ENCODE results near the gene SAMD4A.

SAMD4A gene

DNA sequence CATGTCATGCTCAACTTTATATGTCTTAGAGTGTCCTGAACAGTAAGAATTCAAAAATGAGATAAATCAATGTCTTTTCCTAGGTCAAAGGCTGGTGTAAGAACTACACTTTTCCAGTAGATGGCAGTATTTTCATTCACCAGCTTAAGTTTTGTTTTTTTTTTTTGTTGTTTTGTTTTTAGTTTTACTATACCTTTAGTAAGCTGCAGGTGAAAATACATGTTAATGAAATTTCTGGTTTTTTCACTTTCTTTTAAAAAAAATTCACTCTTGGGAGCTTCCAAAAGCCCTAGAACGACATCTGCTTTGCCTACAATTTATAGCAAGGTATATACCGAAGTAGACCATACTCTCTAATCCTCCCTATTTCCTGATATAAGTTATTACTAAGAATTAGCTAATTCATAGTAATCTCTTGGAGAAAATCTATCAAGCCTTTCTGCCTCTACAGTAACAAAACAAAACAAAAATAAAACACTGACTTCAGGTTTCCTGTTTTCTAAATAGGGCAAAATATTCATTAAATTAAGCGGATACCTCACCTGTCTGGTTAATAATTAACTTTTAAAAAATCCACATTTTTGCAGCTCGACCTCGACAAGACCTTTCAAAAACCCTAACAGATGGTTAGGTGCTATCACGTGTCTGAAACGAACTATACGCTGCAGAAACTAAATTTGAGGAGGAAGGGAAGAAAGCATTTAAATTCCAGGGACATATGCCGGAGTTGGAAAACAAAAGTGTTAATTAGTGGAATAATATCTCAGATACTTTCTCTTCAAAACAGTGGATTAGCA is 2.7 kb upstream of the SAMD4A start:
- no peak for TF ChIP-seq LEF1 (IDR thresholded peaks at IDR 0.05; ENCODE audit: borderline replicate concordance)
- no peak for TF ChIP-seq ARNT (IDR thresholded peaks at IDR 0.05)
- TF ChIP-seq, protein P1, sequence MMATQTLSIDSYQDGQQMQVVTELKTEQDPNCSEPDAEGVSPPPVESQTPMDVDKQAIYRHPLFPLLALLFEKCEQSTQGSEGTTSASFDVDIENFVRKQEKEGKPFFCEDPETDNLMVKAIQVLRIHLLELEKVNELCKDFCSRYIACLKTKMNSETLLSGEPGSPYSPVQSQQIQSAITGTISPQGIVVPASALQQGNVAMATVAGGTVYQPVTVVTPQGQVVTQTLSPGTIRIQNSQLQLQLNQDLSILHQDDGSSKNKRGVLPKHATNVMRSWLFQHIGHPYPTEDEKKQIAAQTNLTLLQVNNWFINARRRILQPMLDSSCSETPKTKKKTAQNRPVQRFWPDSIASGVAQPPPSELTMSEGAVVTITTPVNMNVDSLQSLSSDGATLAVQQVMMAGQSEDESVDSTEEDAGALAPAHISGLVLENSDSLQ (IDR thresholded peaks at IDR 0.05) = peak; percentile 90
- peak; percentile 95 for TF ChIP-seq ZNF384 (IDR thresholded peaks at IDR 0.05)
- ChIA-PET POLR2A (interaction anchor here (1.1 to 1.5 kb wide), 6 partner anchors 55 to 197 kb away, joined by 4 to 11 read pairs (median 6); partner anchors contain the start of gene CGRRF1), CTCF (interaction anchor here (0.7 to 2.3 kb wide), 12 partner anchors 36 to 1773 kb away, joined by 3 to 30 read pairs (median 3); partner anchors contain the start of gene GNPNAT1)
- DNase-seq (ENCODE audit: extremely low spot score) = no peak

DNA sequence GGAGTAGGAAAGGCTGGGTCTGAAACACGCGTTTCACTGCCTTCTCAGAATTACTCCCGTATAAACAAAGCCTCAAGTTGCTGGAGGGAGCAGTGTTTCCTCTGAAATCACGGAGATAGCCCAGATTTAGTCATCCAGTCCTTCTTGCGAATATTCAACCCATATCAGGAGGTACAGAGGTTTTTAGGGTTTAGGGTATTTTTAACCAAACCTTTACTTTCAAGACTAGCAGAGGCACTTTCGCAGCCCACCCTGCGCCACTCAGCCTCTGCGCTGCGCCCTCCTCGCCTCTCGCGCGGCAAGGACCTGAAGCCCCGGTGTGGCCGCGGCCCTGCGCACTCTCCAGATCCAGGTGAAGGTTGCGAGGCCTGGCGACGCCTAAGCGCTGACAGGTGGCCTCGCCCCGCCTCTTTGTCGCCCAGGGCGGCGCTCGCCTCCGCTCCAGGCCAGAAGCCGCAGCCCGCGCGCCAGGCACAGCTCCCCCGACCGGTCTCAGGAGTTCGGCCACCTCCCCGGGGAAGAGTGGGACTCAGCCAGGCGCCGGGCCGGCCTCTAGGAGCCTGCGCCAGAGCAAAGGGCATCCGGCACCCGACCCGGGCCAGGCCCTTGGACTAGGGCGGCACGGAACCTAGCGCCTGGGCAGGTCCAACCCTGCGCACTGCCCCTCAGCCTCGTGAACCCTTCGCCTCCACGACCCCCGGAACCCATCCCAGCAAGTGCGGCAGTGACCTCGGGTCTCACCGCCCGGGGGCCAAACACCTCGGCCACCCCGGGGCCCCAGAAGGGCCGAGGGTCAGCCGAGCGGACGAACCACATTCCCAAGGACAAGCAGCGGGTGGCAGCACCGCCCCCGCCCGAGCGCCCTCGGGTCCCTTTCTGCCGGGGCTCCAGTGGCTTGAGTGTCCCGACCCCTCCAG is 1.8 kb upstream of the SAMD4A start:
- peak; percentile 53 for DNase-seq (ENCODE audit: extremely low spot score)
- ChIA-PET CTCF (interaction anchor here (0.9 to 2.3 kb wide), 9 partner anchors 35 to 242 kb away, joined by 3 to 30 read pairs (median 5); no protein-coding TSS in a partner anchor), POLR2A (interaction anchor here (0.6 to 2.8 kb wide), 22 partner anchors 8 to 211 kb away, joined by 3 to 32 read pairs (median 4); partner anchors contain the start of gene CGRRF1)
- TF ChIP-seq FOXK2 (IDR thresholded peaks at IDR 0.05) = no peak
- no peak for TF ChIP-seq BHLHE40 (IDR thresholded peaks at IDR 0.05; ENCODE audit: borderline replicate concordance)
- no peak for TF ChIP-seq ARNT (IDR thresholded peaks at IDR 0.05)
- TF ChIP-seq L3MBTL2 (conservative IDR thresholded peaks at IDR 0.05) = no peak
- TF ChIP-seq ELF4 (IDR thresholded peaks at IDR 0.05) = no peak
- no peak for TF ChIP-seq CTBP1 (IDR thresholded peaks at IDR 0.05; ENCODE audit: borderline replicate concordance)

DNA sequence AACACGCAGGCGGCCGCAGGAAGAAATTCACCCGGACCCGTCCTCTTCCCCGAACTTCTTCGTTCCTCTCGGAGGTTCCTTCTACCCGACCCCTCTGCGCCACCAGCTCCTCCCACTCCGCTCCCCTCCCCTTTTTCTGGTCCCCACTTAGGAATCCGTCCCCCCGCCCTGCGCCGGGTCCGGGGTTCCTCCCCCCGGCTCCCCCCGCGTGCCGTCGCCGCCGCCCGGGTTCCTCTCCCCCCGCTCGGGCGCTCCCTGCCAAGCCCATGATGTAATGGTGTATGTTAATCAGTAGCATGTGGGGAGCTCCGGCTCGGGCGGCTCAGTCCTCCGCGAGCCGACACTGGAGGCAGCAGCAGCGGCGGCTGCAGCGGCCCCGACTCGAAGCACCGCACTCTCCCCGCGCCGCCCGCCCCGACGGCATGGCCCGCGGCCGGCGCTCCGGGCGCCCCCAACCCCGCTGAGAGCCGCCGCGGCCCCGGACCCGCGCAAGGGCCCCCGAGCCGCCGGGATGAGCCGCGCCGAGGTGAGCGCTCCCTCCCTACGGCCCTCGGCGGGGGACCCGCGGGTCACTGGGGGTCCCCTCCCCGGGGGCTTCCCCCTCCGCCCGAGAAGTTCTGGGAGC is 1.0 kb upstream of the SAMD4A start:
- ChIA-PET CTCF (interaction anchor here (0.9 to 2.3 kb wide), 5 partner anchors 104 to 211 kb away, joined by 3 to 7 read pairs (median 5); no protein-coding TSS in a partner anchor), POLR2A (interaction anchor here (0.6 to 2.8 kb wide), 20 partner anchors 8 to 486 kb away, joined by 3 to 32 read pairs (median 4); partner anchors contain the start of gene MAPK1IP1L)
- DNase-seq (ENCODE audit: extremely low spot score) = peak; percentile 66
- TF ChIP-seq L3MBTL2 (conservative IDR thresholded peaks at IDR 0.05) (peak; percentile 36; the same call in 1 of the 2 replicates), TARDBP (IDR thresholded peaks at IDR 0.05) (no peak), FOXM1 (IDR thresholded peaks at IDR 0.05; ENCODE audit: borderline replicate concordance) (no peak), LEF1 (IDR thresholded peaks at IDR 0.05; ENCODE audit: borderline replicate concordance) (no peak), ARNT (IDR thresholded peaks at IDR 0.05) (no peak)

DNA sequence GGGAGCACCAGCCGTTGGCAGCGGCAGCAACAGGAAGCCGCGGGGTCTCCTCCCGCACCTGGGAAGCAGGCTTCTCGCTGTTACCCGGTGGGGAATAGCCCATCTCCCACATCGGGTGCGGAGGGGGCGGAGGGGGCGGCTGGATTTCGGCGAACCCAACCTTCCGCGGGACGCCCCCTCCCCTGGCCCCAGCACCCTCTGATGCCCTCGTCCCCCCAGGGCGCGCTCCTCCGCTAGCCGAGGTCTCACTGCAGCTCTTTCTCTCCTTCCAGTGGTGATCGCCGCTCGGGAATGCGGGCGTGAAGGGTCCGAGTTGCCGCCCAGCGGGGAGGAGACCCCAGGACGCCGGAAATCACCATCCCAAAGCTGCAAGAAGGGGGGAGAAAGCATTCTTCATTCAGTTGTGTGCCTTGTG is 303 bp downstream of the SAMD4A start:
- TF ChIP-seq ARNT (IDR thresholded peaks at IDR 0.05) (no peak), SP1 (IDR thresholded peaks at IDR 0.05) (no peak), TARDBP (IDR thresholded peaks at IDR 0.05) (no peak), FOXK2 (IDR thresholded peaks at IDR 0.05) (no peak), CTBP1 (IDR thresholded peaks at IDR 0.05; ENCODE audit: borderline replicate concordance) (no peak)
- TF ChIP-seq, protein P1 (IDR thresholded peaks at IDR 0.05) = no peak
- ChIA-PET CTCF (interaction anchor here (0.6 to 3.4 kb wide), 3 partner anchors 8 to 207 kb away, joined by 3 to 26 read pairs (median 4); no protein-coding TSS in a partner anchor), POLR2A (interaction anchor here (0.6 to 2.8 kb wide), 13 partner anchors 15 to 237 kb away, joined by 3 to 32 read pairs (median 3); partner anchors contain the start of gene CGRRF1)
- DNase-seq (ENCODE audit: extremely low spot score) = peak; percentile 24

DNA sequence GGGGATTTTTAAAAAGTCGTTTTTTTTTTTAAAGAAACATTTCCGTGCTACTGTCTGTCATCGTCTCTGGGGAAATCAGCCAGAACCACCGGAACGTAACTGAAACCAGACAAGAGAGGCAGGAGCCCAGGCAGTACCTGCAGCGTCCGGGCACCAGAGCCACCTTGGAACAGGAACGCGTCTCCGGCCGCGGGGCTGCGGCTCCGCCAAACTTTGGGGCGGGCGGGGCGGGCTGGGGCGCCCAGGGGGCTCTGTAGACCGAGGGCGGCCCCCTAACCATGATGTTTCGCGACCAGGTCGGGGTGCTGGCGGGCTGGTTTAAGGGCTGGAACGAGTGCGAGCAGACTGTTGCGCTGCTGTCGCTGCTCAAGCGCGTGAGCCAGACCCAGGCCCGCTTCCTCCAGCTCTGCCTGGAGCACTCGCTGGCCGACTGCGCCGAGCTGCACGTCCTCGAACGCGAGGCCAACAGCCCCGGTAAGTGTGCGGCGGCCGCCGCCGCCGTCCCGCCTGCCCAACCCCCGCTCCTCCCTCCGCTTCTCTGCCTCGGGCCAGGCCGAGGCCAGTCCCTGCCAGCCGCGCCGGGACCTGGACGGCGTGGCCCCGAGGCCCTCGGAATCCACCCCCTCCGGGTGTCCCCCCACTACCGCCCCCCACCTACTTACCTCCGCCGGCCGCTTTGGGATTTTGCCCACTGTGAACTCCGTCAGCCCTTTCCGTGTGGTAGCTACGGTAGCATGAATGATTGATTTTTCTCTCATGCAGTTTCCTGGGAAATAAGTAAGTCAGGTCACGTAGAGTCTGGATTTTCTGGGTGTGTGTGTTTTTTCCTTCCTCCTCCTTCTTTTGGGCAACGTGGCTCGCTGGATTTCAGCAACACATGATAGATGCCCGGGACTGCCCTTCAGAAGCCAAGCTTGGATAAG is 972 bp downstream of the SAMD4A start:
- ChIA-PET POLR2A (interaction anchor here (0.9 to 2.8 kb wide), 6 partner anchors 14 to 237 kb away, joined by 3 to 32 read pairs (median 3); partner anchors contain the start of gene CGRRF1), CTCF (interaction anchor here (0.6 to 3.4 kb wide), 3 partner anchors 8 to 206 kb away, joined by 4 to 26 read pairs (median 4); no protein-coding TSS in a partner anchor)
- TF ChIP-seq TARDBP (IDR thresholded peaks at IDR 0.05) (no peak), L3MBTL2 (conservative IDR thresholded peaks at IDR 0.05) (peak; percentile 24; the same call in 1 of the 2 replicates), CTBP1 (IDR thresholded peaks at IDR 0.05; ENCODE audit: borderline replicate concordance) (no peak), LEF1 (IDR thresholded peaks at IDR 0.05; ENCODE audit: borderline replicate concordance) (no peak), FOXA1 (IDR thresholded peaks at IDR 0.05) (no peak), ARNT (IDR thresholded peaks at IDR 0.05) (no peak)
- TF ChIP-seq, protein P1 (IDR thresholded peaks at IDR 0.05) = no peak
- peak; percentile 48 for DNase-seq (ENCODE audit: extremely low spot score)

All from HEK293T (cell line).